Activated CD4-positive, alpha-beta T cell treated with anti-CD3 and anti-CD28 coated beads for 4 hours (primary cell): ENCODE data around the gene CD200R1L.
A peak's percentile ranks its signal among the peaks of the same experiment; 100 is the strongest.
"Not testable (repeated sequence)": the region's sequence is repeated elsewhere in the genome, so short reads cannot be mapped to it uniquely, and the experiment has no call there.

Source experiments
- DNase-seq, 2 donors: peaks; one replicate each; pipeline ENCODE4 v3.0.0-alpha.2; 2020

CD200R1L gene

GRCh38 chr3:112846764-112847163 is at the start of gene CD200R1L:
TSS of gene CD200R1L (minus strand) at chr3:112846864. CDS start at chr3:112829367, 17,497 bp downstream.
- no peak for DNase-seq

- DNase-seq = no peak
Observed at GRCh38 chr3:112894258-112894657, 47.6 kb upstream of the CD200R1L start.

GRCh38 chr3:112889357-112889756 is 42.7 kb upstream of the CD200R1L start:
- no peak for DNase-seq

GRCh38 chr3:112888381-112889085 is 41.9 kb upstream of the CD200R1L start:
- no peak for DNase-seq

GRCh38 chr3:112884678-112885290 is 38.1 kb upstream of the CD200R1L start:
- no peak for DNase-seq

- no peak for DNase-seq
Observed at GRCh38 chr3:112881891-112882290, 35.2 kb upstream of the CD200R1L start.

GRCh38 chr3:112875561-112875960 is 28.9 kb upstream of the CD200R1L start:
- DNase-seq = no peak

GRCh38 chr3:112874725-112875124 is 28.1 kb upstream of the CD200R1L start:
- DNase-seq = no peak

- no peak for DNase-seq
Observed at GRCh38 chr3:112873632-112874031, 27.0 kb upstream of the CD200R1L start.

- no peak for DNase-seq
Observed at GRCh38 chr3:112871735-112872134, 25.1 kb upstream of the CD200R1L start.

- DNase-seq = no peak
Observed at GRCh38 chr3:112865757-112866156, 19.1 kb upstream of the CD200R1L start.

- no peak for DNase-seq
Observed at GRCh38 chr3:112860898-112861297, 14.2 kb upstream of the CD200R1L start.

GRCh38 chr3:112858410-112859069 is 11.9 kb upstream of the CD200R1L start:
- DNase-seq = no peak

GRCh38 chr3:112857526-112857925 is 10.9 kb upstream of the CD200R1L start:
- no peak for DNase-seq

- DNase-seq = peak in 1 of 2 donors; percentile 5
Observed at GRCh38 chr3:112856537-112856936, 9.9 kb upstream of the CD200R1L start.

GRCh38 chr3:112855883-112856282 is 9.2 kb upstream of the CD200R1L start:
- no peak for DNase-seq

- DNase-seq = not testable (repeated sequence)
Observed at GRCh38 chr3:112855074-112855473, 8.4 kb upstream of the CD200R1L start.

- DNase-seq = no peak
Observed at GRCh38 chr3:112848196-112848595, 1.5 kb upstream of the CD200R1L start.

GRCh38 chr3:112847692-112848091 is 1.0 kb upstream of the CD200R1L start:
- DNase-seq = peak in 1 of 2 donors; percentile 18

- DNase-seq = no peak
Observed at GRCh38 chr3:112845772-112846171, 892 bp downstream of the CD200R1L start.

- no peak for DNase-seq
Observed at GRCh38 chr3:112829046-112829445, 17.6 kb downstream of the CD200R1L start.

- no peak for DNase-seq
Observed at GRCh38 chr3:112822064-112823055, 24.3 kb downstream of the CD200R1L start.

GRCh38 chr3:112818289-112818688 is 28.4 kb downstream of the CD200R1L start:
- DNase-seq = no peak
